ENCODE data around the gene TBC1D1. TPM values are rescaled to one million over a fixed set of nuclear protein-coding genes. Genes with fewer than 3 reads are reported as not detected.
A peak's percentile ranks its signal among the peaks of the same experiment; 100 is the strongest.

Gene TBC1D1
- total RNA-seq, 1 donor from 2014 or later = 113 TPM

DNA sequence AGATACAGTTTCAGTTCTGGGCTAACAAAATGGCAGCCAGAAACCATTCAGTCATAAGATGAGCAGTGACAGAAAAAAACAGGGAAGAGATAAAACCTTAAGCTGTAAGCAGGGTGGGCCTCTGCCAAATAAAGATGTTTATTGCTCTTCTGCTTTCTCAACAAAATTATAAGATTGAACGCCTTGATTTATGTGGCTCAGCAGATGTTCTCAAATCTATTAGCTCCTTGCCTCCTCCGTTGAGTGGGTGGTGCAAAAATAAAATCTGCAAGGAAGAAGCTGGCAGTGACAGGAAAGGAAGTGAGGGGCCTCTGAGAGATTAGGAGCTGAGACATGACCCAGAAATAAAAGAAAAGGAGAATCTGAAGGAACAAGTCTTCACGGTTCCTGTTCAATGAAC lies 275.9 kb downstream of the TBC1D1 start:
- peaks cover 5% of the 10 kb centered on the region for H3K36me3 Mint-ChIP-seq (ENCODE audit: low read depth)
- H3K4me3 Mint-ChIP-seq = no peak overlapping the region
- peaks cover 23% of the 10 kb centered on the region for H3K4me1 Mint-ChIP-seq
- H3K9me3 Mint-ChIP-seq = peaks cover 15% of the 10 kb centered on the region
- no peaks in the 10 kb centered on the region for H3K27me3 Mint-ChIP-seq (ENCODE audit: low read depth)
- TF ChIP-seq, protein P1, sequence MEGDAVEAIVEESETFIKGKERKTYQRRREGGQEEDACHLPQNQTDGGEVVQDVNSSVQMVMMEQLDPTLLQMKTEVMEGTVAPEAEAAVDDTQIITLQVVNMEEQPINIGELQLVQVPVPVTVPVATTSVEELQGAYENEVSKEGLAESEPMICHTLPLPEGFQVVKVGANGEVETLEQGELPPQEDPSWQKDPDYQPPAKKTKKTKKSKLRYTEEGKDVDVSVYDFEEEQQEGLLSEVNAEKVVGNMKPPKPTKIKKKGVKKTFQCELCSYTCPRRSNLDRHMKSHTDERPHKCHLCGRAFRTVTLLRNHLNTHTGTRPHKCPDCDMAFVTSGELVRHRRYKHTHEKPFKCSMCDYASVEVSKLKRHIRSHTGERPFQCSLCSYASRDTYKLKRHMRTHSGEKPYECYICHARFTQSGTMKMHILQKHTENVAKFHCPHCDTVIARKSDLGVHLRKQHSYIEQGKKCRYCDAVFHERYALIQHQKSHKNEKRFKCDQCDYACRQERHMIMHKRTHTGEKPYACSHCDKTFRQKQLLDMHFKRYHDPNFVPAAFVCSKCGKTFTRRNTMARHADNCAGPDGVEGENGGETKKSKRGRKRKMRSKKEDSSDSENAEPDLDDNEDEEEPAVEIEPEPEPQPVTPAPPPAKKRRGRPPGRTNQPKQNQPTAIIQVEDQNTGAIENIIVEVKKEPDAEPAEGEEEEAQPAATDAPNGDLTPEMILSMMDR (conservative IDR thresholded peaks at IDR 0.05) = no peak
- no peak for DNase-seq (ENCODE audit: low read depth, low spot score)
- H3K27ac Mint-ChIP-seq (ENCODE audit: unreplicated experiment) = no peak overlapping the region

DNA sequence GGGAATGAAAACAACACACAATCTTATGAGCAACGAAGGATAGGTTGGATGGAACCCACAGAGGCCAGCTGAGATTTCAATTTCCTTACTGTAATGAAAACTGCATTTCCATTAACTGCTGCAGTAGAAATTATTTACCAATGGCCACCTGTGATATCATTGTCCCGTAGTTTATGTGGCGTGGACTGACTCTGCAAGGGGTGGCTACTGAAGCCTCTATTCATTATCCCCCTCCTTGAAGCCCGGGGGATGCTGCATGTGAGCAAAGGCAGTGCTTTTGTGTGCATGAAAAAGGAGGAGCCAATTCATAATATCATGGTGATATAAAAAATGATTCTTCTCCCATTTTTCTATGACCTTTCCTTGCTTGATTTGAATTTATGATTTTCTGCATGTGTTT lies 277.1 kb downstream of the TBC1D1 start:
- Mint-ChIP-seq H3K4me3 (no peak overlapping the region), H3K4me1 (peaks cover 17% of the 10 kb centered on the region), H3K9me3 (peaks cover 15% of the 10 kb centered on the region), H3K27me3 (ENCODE audit: low read depth) (no peaks in the 10 kb centered on the region), H3K27ac (ENCODE audit: unreplicated experiment) (no peak overlapping the region), H3K36me3 (ENCODE audit: low read depth) (peaks cover 5% of the 10 kb centered on the region)
- TF ChIP-seq, protein P1 (conservative IDR thresholded peaks at IDR 0.05) = no peak
- no peak for DNase-seq (ENCODE audit: low read depth, low spot score)

DNA sequence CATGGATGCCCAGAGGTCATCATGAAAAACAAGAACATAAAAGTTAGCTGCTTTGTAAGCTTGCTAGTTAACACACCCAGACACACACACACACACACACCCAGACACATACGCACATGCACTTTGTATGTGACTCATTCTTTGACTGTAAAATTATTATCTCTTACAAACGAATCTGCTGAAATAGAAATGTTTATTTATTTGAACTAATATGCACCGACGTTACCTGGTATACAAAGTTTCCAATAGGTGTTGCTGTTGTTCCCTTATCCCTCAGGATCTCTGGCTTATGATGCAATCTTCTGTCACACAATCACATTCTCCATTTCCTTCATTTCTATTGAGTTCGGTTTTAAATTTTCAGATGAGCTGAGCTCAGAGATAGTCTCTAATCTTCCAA lies 278.6 kb downstream of the TBC1D1 start:
- Mint-ChIP-seq H3K27ac (ENCODE audit: unreplicated experiment) (no peak overlapping the region), H3K36me3 (ENCODE audit: low read depth) (peaks cover 5% of the 10 kb centered on the region), H3K9me3 (peaks cover 11% of the 10 kb centered on the region), H3K4me1 (peaks cover 17% of the 10 kb centered on the region), H3K27me3 (ENCODE audit: low read depth) (no peaks in the 10 kb centered on the region), H3K4me3 (no peak overlapping the region)
- TF ChIP-seq, protein P1 (conservative IDR thresholded peaks at IDR 0.05) = no peak
- DNase-seq (ENCODE audit: low read depth, low spot score) = no peak

DNA sequence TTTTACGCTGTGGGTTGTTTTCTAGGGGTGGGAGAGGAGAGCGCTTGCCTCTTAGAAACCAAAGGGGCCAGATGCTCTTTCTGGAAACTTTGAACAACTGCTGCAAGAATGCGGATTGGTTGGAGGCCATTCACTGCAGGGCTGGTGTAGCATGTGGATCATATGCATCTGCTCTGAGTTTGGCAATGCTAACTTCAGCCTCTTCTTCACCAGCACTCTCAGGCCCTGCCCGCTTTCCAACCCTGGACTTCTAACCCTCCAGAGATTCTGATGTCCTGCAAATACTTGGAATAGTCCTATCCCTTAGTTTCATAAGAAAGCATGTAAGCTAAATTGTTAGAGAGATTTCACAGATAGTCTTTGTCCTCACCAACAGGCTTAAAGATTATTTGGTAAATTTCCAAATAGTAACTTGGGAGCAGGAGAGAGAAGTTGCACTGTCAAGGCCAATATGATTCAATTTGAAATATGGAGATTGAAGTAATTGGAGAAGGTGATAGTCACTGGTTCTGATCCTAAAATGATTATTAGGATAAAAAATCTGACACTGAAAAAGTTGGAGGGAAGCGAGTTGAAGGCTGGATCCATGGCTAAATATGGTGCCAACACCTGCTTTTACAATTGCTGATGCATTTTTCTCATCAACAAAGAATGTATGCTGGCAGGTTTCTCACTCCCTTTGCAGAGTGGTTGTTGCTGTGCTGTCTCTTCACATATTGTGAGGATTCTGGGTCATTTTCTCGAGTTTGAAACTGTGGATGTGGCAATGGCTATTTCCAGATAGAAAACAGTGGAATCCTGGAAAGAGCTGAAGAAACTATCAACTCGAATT lies 279.7 kb downstream of the TBC1D1 start:
- no peak for DNase-seq (ENCODE audit: low read depth, low spot score)
- Mint-ChIP-seq H3K27me3 (ENCODE audit: low read depth) (no peaks in the 10 kb centered on the region), H3K36me3 (ENCODE audit: low read depth) (peaks cover 1% of the 10 kb centered on the region), H3K9me3 (peaks cover 6% of the 10 kb centered on the region), H3K4me1 (peaks cover 17% of the 10 kb centered on the region), H3K27ac (ENCODE audit: unreplicated experiment) (no peak overlapping the region), H3K4me3 (no peak overlapping the region)
- TF ChIP-seq, protein P1 (conservative IDR thresholded peaks at IDR 0.05) = no peak

DNA sequence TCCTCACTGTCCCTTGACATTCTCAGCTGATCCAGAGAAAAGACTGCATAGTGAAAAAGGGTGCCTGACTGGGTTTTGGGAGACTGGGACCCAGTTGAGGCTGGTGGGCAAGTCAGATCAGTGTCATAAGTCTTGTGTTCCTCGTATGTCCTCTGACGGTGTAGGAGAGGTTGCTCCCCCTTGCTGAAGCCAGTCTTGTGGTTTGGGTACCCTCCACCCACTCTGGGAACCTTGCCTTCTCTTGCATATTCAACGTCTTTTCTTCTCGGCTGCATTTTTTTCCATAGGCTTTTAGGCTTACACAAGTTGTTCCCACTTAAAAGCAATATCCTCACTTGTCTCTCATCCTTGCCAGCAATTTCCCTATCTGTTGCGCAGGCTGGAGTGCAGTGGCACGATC lies 281.2 kb downstream of the TBC1D1 start:
- Mint-ChIP-seq H3K27ac (ENCODE audit: unreplicated experiment) (peak overlapping the region; percentile 53), H3K27me3 (ENCODE audit: low read depth) (no peaks in the 10 kb centered on the region), H3K4me1 (peaks cover 8% of the 10 kb centered on the region), H3K4me3 (no peak overlapping the region), H3K36me3 (ENCODE audit: low read depth) (no peaks in the 10 kb centered on the region), H3K9me3 (no peaks in the 10 kb centered on the region)
- TF ChIP-seq, protein P1 (conservative IDR thresholded peaks at IDR 0.05) = no peak
- DNase-seq (ENCODE audit: low read depth, low spot score) = no peak
